ENCODE measurements around the gene AGRN.

Gene AGRN

DNA sequence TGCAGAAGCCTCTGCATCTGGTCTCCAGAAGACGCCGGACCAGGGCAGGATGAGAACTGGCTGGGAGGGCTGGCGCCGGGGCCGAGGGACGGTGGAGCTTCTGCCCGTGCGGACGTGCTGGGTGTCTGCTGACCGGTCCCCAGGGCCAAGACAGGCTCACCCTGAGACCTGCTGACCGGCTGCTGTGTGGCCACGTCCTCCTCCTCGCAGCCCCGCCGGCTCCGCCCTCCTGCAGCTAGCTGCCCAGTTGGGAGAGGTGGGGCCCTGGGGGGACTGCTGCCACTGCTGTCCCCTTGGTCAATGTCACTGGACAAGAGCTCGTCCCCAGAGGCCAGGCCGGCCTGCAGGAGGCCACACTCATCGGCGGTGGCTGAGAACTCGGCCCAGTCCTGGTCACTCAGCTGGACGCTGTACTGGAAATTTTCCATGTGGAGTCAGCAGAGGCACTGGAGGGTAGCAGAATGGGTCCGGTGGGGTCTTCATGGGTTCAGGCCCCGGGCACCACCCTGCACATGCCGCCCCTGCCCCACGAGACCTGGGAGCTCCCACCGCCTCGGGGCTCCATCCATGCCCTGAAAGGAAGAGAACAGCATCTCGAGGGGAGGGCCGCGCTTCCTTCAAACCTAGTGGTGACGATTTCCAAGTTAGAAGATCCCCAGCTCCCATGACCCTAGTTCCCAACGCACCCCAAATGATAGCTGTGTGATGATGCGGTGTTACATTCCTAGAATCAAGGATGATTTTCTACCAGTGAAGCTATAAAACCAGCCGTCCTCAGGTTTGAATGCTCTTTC, 39.1 kb upstream of the AGRN start:
- no peaks in the 10 kb centered on the region for H3K9me3 ChIP-seq (ENCODE audit: control insufficient read depth, low read length)
- no peak overlapping the region for H2BK12ac ChIP-seq (ENCODE audit: low read length in 2 of 2)
- no peak overlapping the region for H3K27ac ChIP-seq (ENCODE audit: low read length, poor library complexity, severe bottlenecking)
- H2AFZ ChIP-seq (ENCODE audit: low read depth, low read length) = no peak overlapping the region
- H2BK15ac ChIP-seq (ENCODE audit: low read depth, poor library complexity, severe bottlenecking) = no peak overlapping the region
- H3K79me1 ChIP-seq (replicated peaks; ENCODE audit: low read length, poor library complexity, severe bottlenecking) = no peaks in the 10 kb centered on the region
- no peak overlapping the region for H4K91ac ChIP-seq (ENCODE audit: low read length)
- H3K9ac ChIP-seq (ENCODE audit: low read length) = no peak overlapping the region
- H3K4me3 ChIP-seq (ENCODE audit: insufficient read depth in 1 of 2, low read depth in 1 of 2, low read length in 2 of 2) = no peak overlapping the region
- no peak overlapping the region for H3K18ac ChIP-seq (ENCODE audit: low read depth in 1 of 2, low read length in 2 of 2)
- H3K14ac ChIP-seq (ENCODE audit: low read length in 2 of 2) = no peak overlapping the region
- H3K4me1 ChIP-seq (ENCODE audit: control insufficient read depth, insufficient read depth, low read depth, low read length) = peaks cover 16% of the 10 kb centered on the region
- 82% methylated on average over 33 of the region's 35 CpGs for WGBS
- H2BK120ac ChIP-seq (ENCODE audit: low read depth, low read length) = no peak overlapping the region
- no peak overlapping the region for H3K4me2 ChIP-seq (ENCODE audit: low read length, poor library complexity, severe bottlenecking)
- no peak for DNase-seq
- no peak overlapping the region for H2BK5ac ChIP-seq (ENCODE audit: low read depth, low read length, poor library complexity, severe bottlenecking)
- no peak overlapping the region for H4K8ac ChIP-seq (ENCODE audit: low read length)
- H3K27me3 ChIP-seq (ENCODE audit: control insufficient read depth in 1 of 2, insufficient read depth in 1 of 2, low read length in 2 of 2) = peaks cover 22 to 69% of the 10 kb centered on the region in 2 experiments
- no peak overlapping the region for H3K23ac ChIP-seq (ENCODE audit: low read length in 2 of 2)
- H3K36me3 ChIP-seq (ENCODE audit: control insufficient read depth in 1 of 2, insufficient read depth in 2 of 2, low read depth in 1 of 2, low read length in 2 of 2) = no peaks in the 10 kb centered on the region
- H2AK5ac ChIP-seq (ENCODE audit: low read length, severe bottlenecking) = no peak overlapping the region
- H3K4ac ChIP-seq (ENCODE audit: low read depth in 1 of 2, low read length in 2 of 2) = peak overlapping the region in 1 of 2 experiments; percentile 6

DNA sequence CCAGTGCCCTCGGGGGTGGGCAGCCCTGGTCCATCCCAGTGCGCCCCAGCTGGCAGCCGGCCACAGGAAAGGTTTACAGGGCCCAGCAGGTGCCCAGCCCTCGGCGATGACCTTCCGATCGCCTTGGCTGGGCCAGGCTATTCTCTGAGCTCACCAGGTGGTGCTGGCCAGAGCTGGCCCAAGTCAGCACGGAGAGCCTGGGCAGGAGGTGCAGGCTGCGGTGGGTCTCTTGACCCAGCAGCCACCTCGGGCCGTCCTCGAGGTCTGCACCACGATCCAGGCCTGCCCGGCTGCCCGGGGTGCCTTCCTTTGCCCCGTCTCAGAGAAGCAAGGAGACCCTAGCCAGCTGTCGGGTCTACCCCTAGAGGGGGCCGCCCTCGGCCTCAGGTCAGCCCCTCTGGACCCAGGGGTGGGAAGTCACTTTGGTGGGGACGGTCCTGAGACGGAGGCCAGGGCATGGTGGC, 38.4 kb upstream of the AGRN start:
- Histone ChIP-seq H4K8ac (ENCODE audit: low read length) (no peak overlapping the region), H2BK12ac (ENCODE audit: low read length in 2 of 2) (no peak overlapping the region), H3K9ac (ENCODE audit: low read length) (no peak overlapping the region), H2BK5ac (ENCODE audit: low read depth, low read length, poor library complexity, severe bottlenecking) (no peak overlapping the region), H3K4ac (ENCODE audit: low read depth in 1 of 2, low read length in 2 of 2) (no peak overlapping the region), H3K9me3 (ENCODE audit: control insufficient read depth, low read length) (no peaks in the 10 kb centered on the region), H2BK120ac (ENCODE audit: low read depth, low read length) (no peak overlapping the region), H3K23ac (ENCODE audit: low read length in 2 of 2) (no peak overlapping the region), H4K91ac (ENCODE audit: low read length) (no peak overlapping the region), H2BK15ac (ENCODE audit: low read depth, poor library complexity, severe bottlenecking) (no peak overlapping the region), H3K4me3 (ENCODE audit: insufficient read depth in 1 of 2, low read depth in 1 of 2, low read length in 2 of 2) (no peak overlapping the region), H3K36me3 (ENCODE audit: control insufficient read depth in 1 of 2, insufficient read depth in 2 of 2, low read depth in 1 of 2, low read length in 2 of 2) (no peaks in the 10 kb centered on the region), H2AFZ (ENCODE audit: low read depth, low read length) (no peak overlapping the region), H3K14ac (ENCODE audit: low read length in 2 of 2) (no peak overlapping the region), H3K27ac (ENCODE audit: low read length, poor library complexity, severe bottlenecking) (no peak overlapping the region), H3K4me2 (ENCODE audit: low read length, poor library complexity, severe bottlenecking) (no peak overlapping the region), H3K18ac (ENCODE audit: low read depth in 1 of 2, low read length in 2 of 2) (no peak overlapping the region), H2AK5ac (ENCODE audit: low read length, severe bottlenecking) (no peak overlapping the region), H3K79me1 (replicated peaks; ENCODE audit: low read length, poor library complexity, severe bottlenecking) (no peaks in the 10 kb centered on the region), H3K4me1 (ENCODE audit: control insufficient read depth, insufficient read depth, low read depth, low read length) (peaks cover 9% of the 10 kb centered on the region), H3K27me3 (ENCODE audit: control insufficient read depth in 1 of 2, insufficient read depth in 1 of 2, low read length in 2 of 2) (peaks cover 22 to 69% of the 10 kb centered on the region in 2 experiments)
- WGBS = 77% methylated on average over 21 of the region's 21 CpGs
- no peak for DNase-seq

DNA sequence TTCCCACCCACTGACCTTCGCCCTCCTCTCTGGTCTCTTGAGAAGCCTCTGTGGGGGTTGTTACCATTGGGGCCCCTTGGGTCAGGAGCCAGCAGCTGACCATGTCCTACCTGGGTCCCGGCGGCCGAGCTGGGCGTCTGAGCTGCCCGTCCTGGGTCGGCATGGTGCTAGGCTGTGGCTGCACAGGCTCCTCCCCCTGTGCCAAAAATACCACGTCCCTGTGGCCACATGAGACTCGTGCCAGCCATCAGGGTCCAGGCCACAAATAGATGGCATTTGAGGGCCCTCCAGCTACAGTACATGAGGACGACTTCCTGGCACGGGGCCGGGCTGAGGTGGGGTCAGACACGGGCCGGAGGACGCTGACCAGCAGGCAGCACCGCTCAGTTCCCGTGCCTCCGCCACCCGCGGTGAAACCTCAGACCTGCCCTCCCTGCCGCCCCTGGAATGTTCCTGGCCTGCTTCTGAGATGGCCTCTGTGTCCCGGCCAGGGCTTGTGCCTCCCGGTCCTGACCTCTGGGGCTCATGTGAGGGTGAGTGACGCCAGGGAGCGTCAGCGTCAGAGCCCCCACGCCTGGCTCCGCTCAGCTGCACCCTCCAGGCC, 37.9 kb upstream of the AGRN start, which contains the start of gene PERM1:
PERM1 (minus strand) TSS at position 139 of the 604 bp plus-strand sequence. CDS start 1,064 bp downstream, outside the sequence.
- H3K27me3 ChIP-seq (ENCODE audit: control insufficient read depth in 1 of 2, insufficient read depth in 1 of 2, low read length in 2 of 2) = peaks cover 22 to 69% of the 10 kb centered on the region in 2 experiments
- peak within 1 kb of the TSS in 1 of 2 experiments; percentile 46 for H3K14ac ChIP-seq (ENCODE audit: low read length in 2 of 2)
- no peak within 1 kb of the TSS for H2AK5ac ChIP-seq (ENCODE audit: low read length, severe bottlenecking)
- H4K8ac ChIP-seq (ENCODE audit: low read length) = no peak within 1 kb of the TSS
- H2BK12ac ChIP-seq (ENCODE audit: low read length in 2 of 2) = no peak within 1 kb of the TSS
- H3K9ac ChIP-seq (ENCODE audit: low read length) = no peak within 1 kb of the TSS
- no peak within 1 kb of the TSS for H3K18ac ChIP-seq (ENCODE audit: low read depth in 1 of 2, low read length in 2 of 2)
- H2BK120ac ChIP-seq (ENCODE audit: low read depth, low read length) = no peak within 1 kb of the TSS
- H3K4me1 ChIP-seq (ENCODE audit: control insufficient read depth, insufficient read depth, low read depth, low read length) = peaks cover 9% of the 10 kb centered on the region
- H3K4me2 ChIP-seq (ENCODE audit: low read length, poor library complexity, severe bottlenecking) = no peak within 1 kb of the TSS
- H2BK15ac ChIP-seq (ENCODE audit: low read depth, poor library complexity, severe bottlenecking) = no peak within 1 kb of the TSS
- H3K4ac ChIP-seq (ENCODE audit: low read depth in 1 of 2, low read length in 2 of 2) = no peak within 1 kb of the TSS
- no peak within 1 kb of the TSS for H2BK5ac ChIP-seq (ENCODE audit: low read depth, low read length, poor library complexity, severe bottlenecking)
- no peak within 1 kb of the TSS for H2AFZ ChIP-seq (ENCODE audit: low read depth, low read length)
- WGBS = 89% methylated on average over 28 of the region's 28 CpGs
- H3K36me3 ChIP-seq (ENCODE audit: control insufficient read depth in 1 of 2, insufficient read depth in 2 of 2, low read depth in 1 of 2, low read length in 2 of 2) = no peaks in the 10 kb centered on the region
- DNase-seq = no peak
- H3K4me3 ChIP-seq (ENCODE audit: insufficient read depth in 1 of 2, low read depth in 1 of 2, low read length in 2 of 2) = no peak within 1 kb of the TSS
- no peak within 1 kb of the TSS for H3K27ac ChIP-seq (ENCODE audit: low read length, poor library complexity, severe bottlenecking)
- H3K23ac ChIP-seq (ENCODE audit: low read length in 2 of 2) = no peak within 1 kb of the TSS
- no peaks in the 10 kb centered on the region for H3K79me1 ChIP-seq (replicated peaks; ENCODE audit: low read length, poor library complexity, severe bottlenecking)
- H3K9me3 ChIP-seq (ENCODE audit: control insufficient read depth, low read length) = no peaks in the 10 kb centered on the region
- H4K91ac ChIP-seq (ENCODE audit: low read length) = no peak within 1 kb of the TSS

DNA sequence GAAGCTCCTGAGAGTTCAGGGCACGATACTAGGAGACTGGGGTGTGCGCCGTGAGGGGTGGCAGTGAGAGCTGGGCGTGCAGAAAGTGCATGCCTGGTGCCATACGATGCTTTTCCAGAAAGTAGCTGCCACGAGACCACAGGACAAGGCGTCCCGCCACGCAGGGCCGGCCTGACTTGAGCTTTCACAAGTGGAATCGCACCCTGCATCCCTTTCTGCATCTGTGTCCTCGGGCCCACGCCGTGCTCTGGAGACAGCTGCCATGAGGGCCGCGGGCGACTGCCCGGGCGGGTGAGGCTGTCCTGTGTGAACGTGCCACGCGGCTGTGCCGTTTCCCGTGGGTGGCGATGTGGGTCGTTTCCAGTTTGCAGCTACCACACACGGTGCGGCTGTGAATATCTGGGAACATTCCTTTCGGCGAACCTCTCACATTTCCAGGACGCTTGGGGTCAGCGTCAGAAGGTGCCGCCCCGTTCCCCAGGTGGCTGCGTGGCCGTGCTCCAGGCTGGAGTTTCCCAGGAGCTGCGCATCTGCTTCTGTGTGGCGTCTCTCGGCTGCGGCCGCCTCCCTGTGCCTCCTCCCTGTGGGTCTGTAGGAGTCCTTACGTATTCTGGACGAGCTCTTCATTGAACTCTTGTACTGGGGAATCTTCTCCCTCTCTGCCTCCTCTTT, 37.0 kb upstream of the AGRN start:
- H3K9me3 ChIP-seq (ENCODE audit: control insufficient read depth, low read length) = no peaks in the 10 kb centered on the region
- H3K23ac ChIP-seq (ENCODE audit: low read length in 2 of 2) = no peak overlapping the region
- no peak overlapping the region for H3K9ac ChIP-seq (ENCODE audit: low read length)
- H3K36me3 ChIP-seq (ENCODE audit: control insufficient read depth in 1 of 2, insufficient read depth in 2 of 2, low read depth in 1 of 2, low read length in 2 of 2) = no peaks in the 10 kb centered on the region
- H2BK120ac ChIP-seq (ENCODE audit: low read depth, low read length) = no peak overlapping the region
- H3K79me1 ChIP-seq (replicated peaks; ENCODE audit: low read length, poor library complexity, severe bottlenecking) = no peaks in the 10 kb centered on the region
- no peak overlapping the region for H2AFZ ChIP-seq (ENCODE audit: low read depth, low read length)
- DNase-seq = no peak
- H3K4me2 ChIP-seq (ENCODE audit: low read length, poor library complexity, severe bottlenecking) = no peak overlapping the region
- no peak overlapping the region for H2BK15ac ChIP-seq (ENCODE audit: low read depth, poor library complexity, severe bottlenecking)
- no peak overlapping the region for H4K91ac ChIP-seq (ENCODE audit: low read length)
- no peak overlapping the region for H3K14ac ChIP-seq (ENCODE audit: low read length in 2 of 2)
- peaks cover 22 to 69% of the 10 kb centered on the region in 2 experiments for H3K27me3 ChIP-seq (ENCODE audit: control insufficient read depth in 1 of 2, insufficient read depth in 1 of 2, low read length in 2 of 2)
- H3K18ac ChIP-seq (ENCODE audit: low read depth in 1 of 2, low read length in 2 of 2) = no peak overlapping the region
- H3K4me1 ChIP-seq (ENCODE audit: control insufficient read depth, insufficient read depth, low read depth, low read length) = peaks cover 9% of the 10 kb centered on the region
- no peak overlapping the region for H3K4me3 ChIP-seq (ENCODE audit: insufficient read depth in 1 of 2, low read depth in 1 of 2, low read length in 2 of 2)
- WGBS = 86% methylated on average over 43 of the region's 43 CpGs
- no peak overlapping the region for H2AK5ac ChIP-seq (ENCODE audit: low read length, severe bottlenecking)
- H2BK5ac ChIP-seq (ENCODE audit: low read depth, low read length, poor library complexity, severe bottlenecking) = no peak overlapping the region
- H2BK12ac ChIP-seq (ENCODE audit: low read length in 2 of 2) = no peak overlapping the region
- H3K4ac ChIP-seq (ENCODE audit: low read depth in 1 of 2, low read length in 2 of 2) = no peak overlapping the region
- H4K8ac ChIP-seq (ENCODE audit: low read length) = no peak overlapping the region
- H3K27ac ChIP-seq (ENCODE audit: low read length, poor library complexity, severe bottlenecking) = no peak overlapping the region
